Nephron (organoid): ENCODE data around the gene TMEM179.

Experiments used
- H3K27ac Mint-ChIP-seq, 3 experiments: 2 replicates each; pipeline ENCODE4 v1.8.0; 2020; ENCODE audit warnings: mixed read lengths in 3 of 3, mild to moderate bottlenecking in 2 of 3, moderate library complexity in 1 of 3
- H3K27me3 Mint-ChIP-seq: 2 replicates; pipeline ENCODE4 v1.8.0; 2021; ENCODE audit warnings: low read depth, mild to moderate bottlenecking, moderate library complexity, mixed read lengths
- H3K36me3 Mint-ChIP-seq: 2 replicates; pipeline ENCODE4 v1.8.0; 2020; ENCODE audit warnings: low read depth, mixed read lengths
- H3K4me1 Mint-ChIP-seq: 2 replicates; pipeline ENCODE4 v1.8.0; 2020; ENCODE audit warnings: mixed read lengths
- H3K4me3 Mint-ChIP-seq, 3 experiments: 2 replicates each; pipeline ENCODE4 v1.8.0; 2020; ENCODE audit warnings: mild to moderate bottlenecking in 3 of 3, mixed read lengths in 3 of 3, moderate library complexity in 2 of 3
- H3K9me3 Mint-ChIP-seq: 2 replicates; pipeline ENCODE4 v1.8.0; 2020; ENCODE audit warnings: mixed read lengths
- CTCF ChIP-seq, 3 experiments: fragments of 200-600 bp; sonication (generic); IDR thresholded peaks; one replicate each; pipeline ENCODE4 v1.5.0; 2021; ENCODE audit warnings: antibody characterized with exemption in 3 of 3; ENCODE audit not compliant: unreplicated experiment in 3 of 3

TMEM179 gene

DNA sequence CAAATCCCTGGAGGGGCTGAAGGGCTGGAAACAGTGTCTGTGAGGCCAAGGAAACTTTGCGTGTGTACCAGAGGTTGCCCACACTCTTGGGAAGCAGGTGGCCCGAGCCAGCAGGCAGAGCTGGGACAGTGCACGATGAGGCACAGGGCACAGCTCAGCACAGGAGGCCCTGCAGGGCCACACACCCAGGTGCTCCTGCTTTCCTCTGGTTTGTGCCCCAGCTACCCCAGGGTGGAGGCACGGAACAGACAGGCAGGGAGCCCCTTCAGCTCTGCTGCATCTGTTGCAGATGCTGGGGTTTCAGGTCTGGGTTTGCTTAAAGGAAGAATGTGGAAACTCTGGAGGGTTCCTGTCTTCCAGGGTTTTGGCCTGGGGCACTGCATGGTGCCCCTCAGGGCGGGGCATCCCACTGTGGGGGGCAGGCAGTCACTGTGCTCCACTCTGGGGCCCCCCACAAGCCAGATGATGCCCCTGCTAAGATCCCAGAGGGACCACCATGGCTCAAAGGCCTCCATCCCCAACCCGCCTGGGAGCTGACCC, 8.6 kb downstream of the TMEM179 start:
- TF ChIP-seq CTCF (IDR thresholded peaks at IDR 0.05; ENCODE audit: unreplicated experiment in 3 of 3) = no peak
- H3K9me3 Mint-ChIP-seq = no peaks in the 10 kb centered on the region
- peaks cover 11% of the 10 kb centered on the region for H3K4me1 Mint-ChIP-seq
- no peaks in the 10 kb centered on the region for H3K36me3 Mint-ChIP-seq
- H3K4me3 Mint-ChIP-seq = no peak overlapping the region
- H3K27ac Mint-ChIP-seq = no peak overlapping the region
- H3K27me3 Mint-ChIP-seq = peaks cover 26% of the 10 kb centered on the region

- H3K36me3 Mint-ChIP-seq = no peaks in the 10 kb centered on the region
- H3K27ac Mint-ChIP-seq = no peak overlapping the region
- H3K9me3 Mint-ChIP-seq = no peaks in the 10 kb centered on the region
- peaks cover 21% of the 10 kb centered on the region for H3K27me3 Mint-ChIP-seq
- no peak overlapping the region for H3K4me3 Mint-ChIP-seq
- peaks cover 12% of the 10 kb centered on the region for H3K4me1 Mint-ChIP-seq
- TF ChIP-seq CTCF (IDR thresholded peaks at IDR 0.05; ENCODE audit: unreplicated experiment in 3 of 3) = no peak
Observed at GRCh38 chr14:104595116-104595675, 9.4 kb downstream of the TMEM179 start.

DNA sequence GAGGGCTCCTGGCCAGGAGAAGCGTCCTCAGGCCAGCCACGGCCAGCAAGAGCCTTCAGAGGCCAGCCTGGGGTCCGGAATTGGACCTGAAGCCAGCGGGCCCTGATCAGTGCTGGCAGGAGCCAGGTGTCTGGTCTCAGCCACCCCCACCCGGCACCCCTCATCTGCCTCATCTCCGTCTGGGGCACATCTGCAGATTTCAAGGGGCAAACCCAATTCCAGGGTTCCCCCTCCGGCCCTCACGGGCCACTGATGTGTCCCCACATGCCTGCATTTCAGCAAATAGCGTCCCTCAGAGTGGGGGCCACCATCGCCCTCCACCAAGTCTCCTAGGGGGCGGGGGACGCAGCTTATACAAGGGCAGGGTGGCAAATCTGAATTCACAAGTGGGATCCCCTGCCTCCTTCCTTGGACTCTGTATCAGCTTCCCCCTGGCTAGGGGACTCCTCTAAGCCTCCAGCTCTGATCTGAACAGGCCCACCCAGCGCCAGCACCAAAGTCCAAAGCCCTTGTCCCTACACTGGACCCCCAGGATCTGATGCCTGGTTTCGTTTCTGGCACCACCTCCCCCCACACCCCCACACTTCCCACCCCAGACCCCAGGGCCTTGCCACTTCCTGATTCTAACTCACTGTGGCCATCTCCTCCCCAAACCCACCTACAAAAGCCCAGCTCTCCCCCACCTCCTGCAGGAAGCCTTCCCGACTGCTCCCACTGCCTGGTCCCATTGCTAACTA, 10.1 kb downstream of the TMEM179 start:
- H3K27ac Mint-ChIP-seq = no peak overlapping the region
- peaks cover 11% of the 10 kb centered on the region for H3K4me1 Mint-ChIP-seq
- no peak for TF ChIP-seq CTCF (IDR thresholded peaks at IDR 0.05; ENCODE audit: unreplicated experiment in 3 of 3)
- H3K27me3 Mint-ChIP-seq = peaks cover 16% of the 10 kb centered on the region
- H3K9me3 Mint-ChIP-seq = no peaks in the 10 kb centered on the region
- H3K4me3 Mint-ChIP-seq = no peak overlapping the region
- no peaks in the 10 kb centered on the region for H3K36me3 Mint-ChIP-seq

- Mint-ChIP-seq H3K9me3 (no peaks in the 10 kb centered on the region), H3K27me3 (peaks cover 16% of the 10 kb centered on the region), H3K4me1 (peaks cover 11% of the 10 kb centered on the region), H3K4me3 (no peak overlapping the region), H3K36me3 (no peaks in the 10 kb centered on the region), H3K27ac (no peak overlapping the region)
- no peak for TF ChIP-seq CTCF (IDR thresholded peaks at IDR 0.05; ENCODE audit: unreplicated experiment in 3 of 3)
Observed at GRCh38 chr14:104593710-104594136, 10.8 kb downstream of the TMEM179 start.

DNA sequence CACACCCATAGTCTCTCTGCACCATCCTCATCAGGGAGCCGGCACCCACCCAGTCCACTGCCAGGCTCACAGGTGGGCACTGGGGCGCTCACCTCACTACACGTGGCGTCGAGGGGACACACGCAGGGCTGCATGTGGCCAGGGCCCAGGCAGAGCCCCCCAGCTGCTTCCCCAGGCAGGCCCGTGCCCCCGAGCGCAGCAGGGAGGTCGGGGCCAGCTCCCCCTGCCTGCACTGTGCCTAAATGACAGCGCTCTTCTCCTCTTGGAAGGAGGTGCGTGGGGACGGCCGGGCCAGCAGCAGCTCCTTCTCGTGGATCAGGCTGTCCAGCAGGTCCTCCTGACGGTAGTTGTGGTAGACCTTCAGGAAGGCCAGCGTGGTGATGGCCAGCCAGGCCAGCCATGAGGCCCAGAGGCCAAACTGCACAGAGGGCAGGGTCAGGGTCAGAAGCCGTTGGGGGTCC, 11.3 kb downstream of the TMEM179 start:
- TF ChIP-seq CTCF (IDR thresholded peaks at IDR 0.05; ENCODE audit: unreplicated experiment in 3 of 3) = no peak
- no peaks in the 10 kb centered on the region for H3K9me3 Mint-ChIP-seq
- peaks cover 9% of the 10 kb centered on the region for H3K4me1 Mint-ChIP-seq
- H3K4me3 Mint-ChIP-seq = no peak overlapping the region
- peaks cover 13% of the 10 kb centered on the region for H3K27me3 Mint-ChIP-seq
- H3K36me3 Mint-ChIP-seq = no peaks in the 10 kb centered on the region
- no peak overlapping the region for H3K27ac Mint-ChIP-seq
